ENCODE measurements around the gene PLCB1. TPM values are rescaled to one million over a fixed set of nuclear protein-coding genes. Genes with fewer than 3 reads are reported as not detected.

Gene PLCB1
- total RNA-seq, 1 experiment from 2014 or later: 11.3 TPM

GRCh38 chr20:8262721-8263120 is 130.7 kb downstream of the PLCB1 start (continued):
- TF ChIP-seq, protein P1, sequence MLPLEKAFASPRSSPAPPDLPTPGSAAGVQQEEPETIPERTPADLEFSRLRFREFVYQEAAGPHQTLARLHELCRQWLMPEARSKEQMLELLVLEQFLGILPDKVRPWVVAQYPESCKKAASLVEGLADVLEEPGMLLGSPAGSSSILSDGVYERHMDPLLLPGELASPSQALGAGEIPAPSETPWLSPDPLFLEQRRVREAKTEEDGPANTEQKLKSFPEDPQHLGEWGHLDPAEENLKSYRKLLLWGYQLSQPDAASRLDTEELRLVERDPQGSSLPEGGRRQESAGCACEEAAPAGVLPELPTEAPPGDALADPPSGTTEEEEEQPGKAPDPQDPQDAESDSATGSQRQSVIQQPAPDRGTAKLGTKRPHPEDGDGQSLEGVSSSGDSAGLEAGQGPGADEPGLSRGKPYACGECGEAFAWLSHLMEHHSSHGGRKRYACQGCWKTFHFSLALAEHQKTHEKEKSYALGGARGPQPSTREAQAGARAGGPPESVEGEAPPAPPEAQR (CRISPR knock-in tag; IDR thresholded peaks at IDR 0.05): no peak
- TF ChIP-seq ZNF425 (CRISPR knock-in tag; conservative IDR thresholded peaks at IDR 0.05) (no peak), GTF2I (CRISPR knock-in tag; conservative IDR thresholded peaks at IDR 0.05) (no peak), ZNF416 (CRISPR knock-in tag; IDR thresholded peaks at IDR 0.05) (no peak), FOXJ3 (CRISPR knock-in tag; IDR thresholded peaks at IDR 0.05; ENCODE audit: borderline replicate concordance) (no peak), SOX15 (CRISPR knock-in tag; IDR thresholded peaks at IDR 0.05) (no peak), OVOL2 (CRISPR knock-in tag; IDR thresholded peaks at IDR 0.05; ENCODE audit: borderline replicate concordance) (no peak), ZNF232 (CRISPR knock-in tag; IDR thresholded peaks at IDR 0.05) (no peak)
- TF ChIP-seq, protein P2, sequence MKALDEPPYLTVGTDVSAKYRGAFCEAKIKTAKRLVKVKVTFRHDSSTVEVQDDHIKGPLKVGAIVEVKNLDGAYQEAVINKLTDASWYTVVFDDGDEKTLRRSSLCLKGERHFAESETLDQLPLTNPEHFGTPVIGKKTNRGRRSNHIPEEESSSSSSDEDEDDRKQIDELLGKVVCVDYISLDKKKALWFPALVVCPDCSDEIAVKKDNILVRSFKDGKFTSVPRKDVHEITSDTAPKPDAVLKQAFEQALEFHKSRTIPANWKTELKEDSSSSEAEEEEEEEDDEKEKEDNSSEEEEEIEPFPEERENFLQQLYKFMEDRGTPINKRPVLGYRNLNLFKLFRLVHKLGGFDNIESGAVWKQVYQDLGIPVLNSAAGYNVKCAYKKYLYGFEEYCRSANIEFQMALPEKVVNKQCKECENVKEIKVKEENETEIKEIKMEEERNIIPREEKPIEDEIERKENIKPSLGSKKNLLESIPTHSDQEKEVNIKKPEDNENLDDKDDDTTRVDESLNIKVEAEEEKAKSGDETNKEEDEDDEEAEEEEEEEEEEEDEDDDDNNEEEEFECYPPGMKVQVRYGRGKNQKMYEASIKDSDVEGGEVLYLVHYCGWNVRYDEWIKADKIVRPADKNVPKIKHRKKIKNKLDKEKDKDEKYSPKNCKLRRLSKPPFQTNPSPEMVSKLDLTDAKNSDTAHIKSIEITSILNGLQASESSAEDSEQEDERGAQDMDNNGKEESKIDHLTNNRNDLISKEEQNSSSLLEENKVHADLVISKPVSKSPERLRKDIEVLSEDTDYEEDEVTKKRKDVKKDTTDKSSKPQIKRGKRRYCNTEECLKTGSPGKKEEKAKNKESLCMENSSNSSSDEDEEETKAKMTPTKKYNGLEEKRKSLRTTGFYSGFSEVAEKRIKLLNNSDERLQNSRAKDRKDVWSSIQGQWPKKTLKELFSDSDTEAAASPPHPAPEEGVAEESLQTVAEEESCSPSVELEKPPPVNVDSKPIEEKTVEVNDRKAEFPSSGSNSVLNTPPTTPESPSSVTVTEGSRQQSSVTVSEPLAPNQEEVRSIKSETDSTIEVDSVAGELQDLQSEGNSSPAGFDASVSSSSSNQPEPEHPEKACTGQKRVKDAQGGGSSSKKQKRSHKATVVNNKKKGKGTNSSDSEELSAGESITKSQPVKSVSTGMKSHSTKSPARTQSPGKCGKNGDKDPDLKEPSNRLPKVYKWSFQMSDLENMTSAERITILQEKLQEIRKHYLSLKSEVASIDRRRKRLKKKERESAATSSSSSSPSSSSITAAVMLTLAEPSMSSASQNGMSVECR (CRISPR knock-in tag; IDR thresholded peaks at IDR 0.05; ENCODE audit: borderline replicate concordance): no peak

DNA sequence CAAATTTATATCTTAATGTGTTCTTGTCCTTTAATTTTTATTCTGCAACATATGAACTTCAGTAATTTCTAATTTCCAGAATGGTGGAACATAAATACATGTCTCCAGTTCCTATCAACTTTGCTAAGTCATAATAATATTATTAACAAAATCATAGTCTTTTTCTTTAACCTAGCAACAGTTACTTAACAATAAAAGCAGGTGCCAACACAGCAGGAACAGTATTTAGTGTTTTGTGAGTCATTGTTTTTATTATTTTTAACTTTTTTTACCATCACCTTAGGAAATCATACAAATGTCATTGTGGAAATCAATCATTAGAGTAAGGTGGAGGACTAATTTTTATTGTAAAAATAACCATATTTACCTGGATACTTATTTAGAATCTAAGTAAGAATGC is 133.5 kb downstream of the PLCB1 start:
- Mint-ChIP-seq H3K36me3 (no peaks in the 10 kb centered on the region), H3K27me3 (ENCODE audit: low read depth) (no peaks in the 10 kb centered on the region), H3K4me1 (peaks cover 4% of the 10 kb centered on the region; the same call in 1 of the 2 replicates), H3K9me3 (peaks cover 4% of the 10 kb centered on the region; the same call in 1 of the 2 replicates), H3K27ac (no peak overlapping the region), H3K4me3 (no peak overlapping the region)
- CTCF ChIA-PET: no interaction called here
- DNase-seq (ENCODE audit: low spot score) (no peak), ATAC-seq (no peak)
- no peak for TF ChIP-seq TEAD1 (CRISPR knock-in tag; IDR thresholded peaks at IDR 0.05)
- no peak for TF ChIP-seq EMX1 (CRISPR knock-in tag; IDR thresholded peaks at IDR 0.05)
- TF ChIP-seq, protein P3, sequence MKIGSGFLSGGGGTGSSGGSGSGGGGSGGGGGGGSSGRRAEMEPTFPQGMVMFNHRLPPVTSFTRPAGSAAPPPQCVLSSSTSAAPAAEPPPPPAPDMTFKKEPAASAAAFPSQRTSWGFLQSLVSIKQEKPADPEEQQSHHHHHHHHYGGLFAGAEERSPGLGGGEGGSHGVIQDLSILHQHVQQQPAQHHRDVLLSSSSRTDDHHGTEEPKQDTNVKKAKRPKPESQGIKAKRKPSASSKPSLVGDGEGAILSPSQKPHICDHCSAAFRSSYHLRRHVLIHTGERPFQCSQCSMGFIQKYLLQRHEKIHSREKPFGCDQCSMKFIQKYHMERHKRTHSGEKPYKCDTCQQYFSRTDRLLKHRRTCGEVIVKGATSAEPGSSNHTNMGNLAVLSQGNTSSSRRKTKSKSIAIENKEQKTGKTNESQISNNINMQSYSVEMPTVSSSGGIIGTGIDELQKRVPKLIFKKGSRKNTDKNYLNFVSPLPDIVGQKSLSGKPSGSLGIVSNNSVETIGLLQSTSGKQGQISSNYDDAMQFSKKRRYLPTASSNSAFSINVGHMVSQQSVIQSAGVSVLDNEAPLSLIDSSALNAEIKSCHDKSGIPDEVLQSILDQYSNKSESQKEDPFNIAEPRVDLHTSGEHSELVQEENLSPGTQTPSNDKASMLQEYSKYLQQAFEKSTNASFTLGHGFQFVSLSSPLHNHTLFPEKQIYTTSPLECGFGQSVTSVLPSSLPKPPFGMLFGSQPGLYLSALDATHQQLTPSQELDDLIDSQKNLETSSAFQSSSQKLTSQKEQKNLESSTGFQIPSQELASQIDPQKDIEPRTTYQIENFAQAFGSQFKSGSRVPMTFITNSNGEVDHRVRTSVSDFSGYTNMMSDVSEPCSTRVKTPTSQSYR (CRISPR knock-in tag; IDR thresholded peaks at IDR 0.05): no peak
- TF ChIP-seq STAT6 (CRISPR knock-in tag; conservative IDR thresholded peaks at IDR 0.05; ENCODE audit: low read depth): no peak
- no peak for TF ChIP-seq ZNF317 (CRISPR knock-in tag; IDR thresholded peaks at IDR 0.05; ENCODE audit: borderline replicate concordance, low read depth)
- TF ChIP-seq SMAD4 (CRISPR knock-in tag; IDR thresholded peaks at IDR 0.05): no peak
- TF ChIP-seq HMGA2 (CRISPR knock-in tag; IDR thresholded peaks at IDR 0.05): no peak
- no peak for TF ChIP-seq RELA (CRISPR knock-in tag; IDR thresholded peaks at IDR 0.05; ENCODE audit: borderline replicate concordance)
- TF ChIP-seq MXD4 (CRISPR knock-in tag; IDR thresholded peaks at IDR 0.05; ENCODE audit: borderline replicate concordance): no peak
- no peak for TF ChIP-seq IRF2 (CRISPR knock-in tag; IDR thresholded peaks at IDR 0.05; ENCODE audit: borderline replicate concordance, low read depth)
- no peak for TF ChIP-seq ETV6 (CRISPR knock-in tag; IDR thresholded peaks at IDR 0.05)
- POLR2A ChIA-PET: no interaction called here

Measured in WTC11 (cell line).